ENCODE measurements around the gene IL17RE. TPM values are rescaled to one million over a fixed set of nuclear protein-coding genes. Genes with fewer than 3 reads are reported as not detected.
"Not testable (repeated sequence)": the region's sequence is repeated elsewhere in the genome, so short reads cannot be mapped to it uniquely, and the experiment has no call there.

Gene IL17RE
- total RNA-seq, 4 donors from 2014 or later: 11.6 to 160 (median 109) TPM

GRCh38 chr3:9935966-9936510 is 33.4 kb downstream of the IL17RE start:
- DNase-seq: no peak
- H3K4me3 ChIP-seq: no peak overlapping the region
- no peaks in the 10 kb centered on the region for H3K27me3 ChIP-seq
- H3K27ac ChIP-seq: no peak overlapping the region
- H3K9me3 ChIP-seq: no peaks in the 10 kb centered on the region
- TF ChIP-seq, protein P1, sequence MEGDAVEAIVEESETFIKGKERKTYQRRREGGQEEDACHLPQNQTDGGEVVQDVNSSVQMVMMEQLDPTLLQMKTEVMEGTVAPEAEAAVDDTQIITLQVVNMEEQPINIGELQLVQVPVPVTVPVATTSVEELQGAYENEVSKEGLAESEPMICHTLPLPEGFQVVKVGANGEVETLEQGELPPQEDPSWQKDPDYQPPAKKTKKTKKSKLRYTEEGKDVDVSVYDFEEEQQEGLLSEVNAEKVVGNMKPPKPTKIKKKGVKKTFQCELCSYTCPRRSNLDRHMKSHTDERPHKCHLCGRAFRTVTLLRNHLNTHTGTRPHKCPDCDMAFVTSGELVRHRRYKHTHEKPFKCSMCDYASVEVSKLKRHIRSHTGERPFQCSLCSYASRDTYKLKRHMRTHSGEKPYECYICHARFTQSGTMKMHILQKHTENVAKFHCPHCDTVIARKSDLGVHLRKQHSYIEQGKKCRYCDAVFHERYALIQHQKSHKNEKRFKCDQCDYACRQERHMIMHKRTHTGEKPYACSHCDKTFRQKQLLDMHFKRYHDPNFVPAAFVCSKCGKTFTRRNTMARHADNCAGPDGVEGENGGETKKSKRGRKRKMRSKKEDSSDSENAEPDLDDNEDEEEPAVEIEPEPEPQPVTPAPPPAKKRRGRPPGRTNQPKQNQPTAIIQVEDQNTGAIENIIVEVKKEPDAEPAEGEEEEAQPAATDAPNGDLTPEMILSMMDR (IDR thresholded peaks at IDR 0.05): no peak
- no peak for TF ChIP-seq POLR2A (IDR thresholded peaks at IDR 0.05)
- H3K36me3 ChIP-seq: peaks cover 0 to 14% (median 0%) of the 10 kb centered on the region in 3 donors
- H3K4me1 ChIP-seq: peaks cover 0 to 28% (median 9%) of the 10 kb centered on the region in 4 donors

GRCh38 chr3:9937486-9938238 is 35.0 kb downstream of the IL17RE start:
- H3K36me3 ChIP-seq: peaks cover 0 to 15% (median 0%) of the 10 kb centered on the region in 3 donors
- no peak for DNase-seq
- H3K4me3 ChIP-seq: no peak overlapping the region
- no peak overlapping the region for H3K27ac ChIP-seq
- H3K9me3 ChIP-seq: no peaks in the 10 kb centered on the region
- H3K4me1 ChIP-seq: peaks cover 0 to 20% (median 6%) of the 10 kb centered on the region in 4 donors
- H3K27me3 ChIP-seq: no peaks in the 10 kb centered on the region
- no peak for TF ChIP-seq POLR2A (IDR thresholded peaks at IDR 0.05)
- TF ChIP-seq, protein P1 (IDR thresholded peaks at IDR 0.05): no peak

DNA sequence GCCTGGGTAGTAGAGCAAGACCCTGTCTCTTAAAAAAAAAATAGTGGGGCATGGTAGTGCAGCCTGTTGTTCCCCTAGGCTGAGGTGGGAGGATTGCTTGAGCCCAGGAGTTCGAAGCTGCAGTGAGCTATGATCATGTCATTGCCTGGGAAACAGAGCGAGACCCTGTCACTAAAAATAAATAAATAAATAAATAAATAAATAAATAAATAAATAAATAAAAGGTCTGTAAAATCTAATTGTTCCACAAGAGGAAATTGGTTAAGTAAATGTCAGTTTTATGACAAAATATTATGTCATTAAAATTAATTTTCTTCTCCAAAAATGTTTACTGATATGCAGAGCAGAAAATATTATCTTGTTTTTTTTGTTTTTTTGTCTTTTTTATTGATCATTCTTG is 36.3 kb downstream of the IL17RE start:
- H3K4me1 ChIP-seq: peaks cover 0 to 15% (median 6%) of the 10 kb centered on the region in 4 donors
- TF ChIP-seq, protein P1 (IDR thresholded peaks at IDR 0.05): no peak
- no peak for TF ChIP-seq POLR2A (IDR thresholded peaks at IDR 0.05)
- peaks cover 0 to 15% (median 0%) of the 10 kb centered on the region in 3 donors for H3K36me3 ChIP-seq
- H3K27ac ChIP-seq: no peak overlapping the region
- no peak for DNase-seq
- no peaks in the 10 kb centered on the region for H3K27me3 ChIP-seq
- no peak overlapping the region for H3K4me3 ChIP-seq
- H3K9me3 ChIP-seq: no peaks in the 10 kb centered on the region

GRCh38 chr3:9939906-9940305 is 37.3 kb downstream of the IL17RE start:
- not testable (repeated sequence) for H3K27ac ChIP-seq, H3K4me3 ChIP-seq, H3K4me1 ChIP-seq, H3K9me3 ChIP-seq, H3K27me3 ChIP-seq, DNase-seq
- peaks cover 0 to 15% (median 0%) of the 10 kb centered on the region in 3 donors for H3K36me3 ChIP-seq

- Histone ChIP-seq H3K36me3 (peaks cover 0 to 15% (median 0%) of the 10 kb centered on the region in 3 donors), H3K4me3 (no peak overlapping the region), H3K9me3 (no peaks in the 10 kb centered on the region), H3K4me1 (no peaks in the 10 kb centered on the region), H3K27me3 (no peaks in the 10 kb centered on the region), H3K27ac (no peak overlapping the region)
- DNase-seq: no peak
- no peak for TF ChIP-seq POLR2A (IDR thresholded peaks at IDR 0.05)
- TF ChIP-seq, protein P1 (IDR thresholded peaks at IDR 0.05): no peak
These were observed 38.1 kb downstream of the IL17RE start for GRCh38 chr3:9940746-9941145.

GRCh38 chr3:9942164-9942563 is 39.5 kb downstream of the IL17RE start:
- no peak overlapping the region for H3K27ac ChIP-seq
- no peaks in the 10 kb centered on the region for H3K9me3 ChIP-seq

More at GRCh38 chr3:9942164-9942563, 39.5 kb downstream of the IL17RE start:
- peaks cover 0 to 11% (median 0%) of the 10 kb centered on the region in 3 donors for H3K36me3 ChIP-seq
- H3K4me1 ChIP-seq: no peaks in the 10 kb centered on the region
- TF ChIP-seq POLR2A (IDR thresholded peaks at IDR 0.05): no peak
- TF ChIP-seq, protein P1 (IDR thresholded peaks at IDR 0.05): no peak
- H3K27me3 ChIP-seq: no peaks in the 10 kb centered on the region
- DNase-seq: no peak
- no peak overlapping the region for H3K4me3 ChIP-seq
